ENCODE data around the gene TTC28. TPM values are rescaled to one million over a fixed set of nuclear protein-coding genes. Genes with fewer than 3 reads are reported as not detected.

The TTC28 gene
- total and polyA plus RNA-seq, 10 of the 15 experiments (the other 5 are each of a cell fraction or from before 2014, with no cell fraction given), result 0.15 to 8.4 (median 1.4) TPM

- DNase-seq (ENCODE audit: low read depth, low spot score) (no peak), FAIRE-seq (no peak), ATAC-seq (no peak)
- ChIA-PET SMC1A (ENCODE audit: uncharacterized antibody, unreplicated experiment) (no interaction called here), POLR2A (no interaction called here), RAD21 (ENCODE audit: unreplicated experiment) (interaction anchor here (0.6 kb wide), 1 partner anchor 11 kb away, joined by 3 read pairs; no protein-coding TSS in a partner anchor), CTCF (no interaction called here)
- Histone ChIP-seq H3K4me3 (no peak overlapping the region), H3K27ac (ENCODE audit: control insufficient read depth, insufficient read depth) (no peak overlapping the region), H3K4me1 (ENCODE audit: control insufficient read depth, insufficient read depth, low read length) (no peaks in the 10 kb centered on the region), H4K20me1 (ENCODE audit: control insufficient read depth, insufficient read depth) (no peaks in the 10 kb centered on the region), H3K79me2 (ENCODE audit: control insufficient read depth, insufficient read depth, low read length) (no peaks in the 10 kb centered on the region), H3K36me3 (ENCODE audit: control insufficient read depth in 2 of 2, insufficient read depth in 2 of 2, low read length in 1 of 2) (no peaks in the 10 kb centered on the region), H2AFZ (ENCODE audit: control insufficient read depth, low read depth, low read length) (no peak overlapping the region), H3K27me3 (replicated peaks in 1 of 2; ENCODE audit: control insufficient read depth in 2 of 2, insufficient read depth in 2 of 2, low read length in 1 of 2) (peaks cover 0 to 2% of the 10 kb centered on the region in 2 experiments; a peak in 1 of 4 replicates), H3K9me3 (replicated peaks; ENCODE audit: control insufficient read depth, insufficient read depth, low read length) (no peaks in the 10 kb centered on the region), H3K9ac (ENCODE audit: control insufficient read depth, insufficient read depth, low read length) (no peak overlapping the region), H3K4me2 (ENCODE audit: control insufficient read depth, insufficient read depth) (no peak overlapping the region)
- TF ChIP-seq KAT2A (conservative IDR thresholded peaks at IDR 0.05; ENCODE audit: control insufficient read depth, low read depth, low read length) (no peak), CEBPB (IDR thresholded peaks at IDR 0.05; ENCODE audit: borderline replicate concordance in 1 of 2, low read depth in 2 of 2, low read length in 2 of 2) (no peak), ELK1 (IDR thresholded peaks at IDR 0.05; ENCODE audit: low read depth, low read length) (no peak), MTA3 (IDR thresholded peaks at IDR 0.05; ENCODE audit: borderline replicate concordance, low read length) (no peak), HSF1 (IDR thresholded peaks at IDR 0.05; ENCODE audit: low read depth, low read length) (no peak), CREM (IDR thresholded peaks at IDR 0.05; ENCODE audit: low read depth) (no peak)
- in situ Hi-C loops (cut with MboI), result no loop called here
- no TSS peak for BruUV-seq (replicated peaks)
- intact Hi-C loops (cut with micrococcal nuclease; ENCODE audit: unreplicated experiment), result no loop called here
- 44% methylated on average over 2 of the region's 2 CpGs for WGBS (ENCODE audit: insufficient coverage, insufficient replicate concordance, low lambda C conversion rate, missing lambda C conversion rate)
Measured at GRCh38 chr22:28346308-28346707, 333.3 kb downstream of the TTC28 start.

Measured in GM12878 (cell line).